ENCODE data around the gene LENG1. TPM values are rescaled to one million over a fixed set of nuclear protein-coding genes. Genes with fewer than 3 reads are reported as not detected.

Gene LENG1
- total RNA-seq, 2 experiments from 2014 or later: 3.9 to 5.3 TPM

DNA sequence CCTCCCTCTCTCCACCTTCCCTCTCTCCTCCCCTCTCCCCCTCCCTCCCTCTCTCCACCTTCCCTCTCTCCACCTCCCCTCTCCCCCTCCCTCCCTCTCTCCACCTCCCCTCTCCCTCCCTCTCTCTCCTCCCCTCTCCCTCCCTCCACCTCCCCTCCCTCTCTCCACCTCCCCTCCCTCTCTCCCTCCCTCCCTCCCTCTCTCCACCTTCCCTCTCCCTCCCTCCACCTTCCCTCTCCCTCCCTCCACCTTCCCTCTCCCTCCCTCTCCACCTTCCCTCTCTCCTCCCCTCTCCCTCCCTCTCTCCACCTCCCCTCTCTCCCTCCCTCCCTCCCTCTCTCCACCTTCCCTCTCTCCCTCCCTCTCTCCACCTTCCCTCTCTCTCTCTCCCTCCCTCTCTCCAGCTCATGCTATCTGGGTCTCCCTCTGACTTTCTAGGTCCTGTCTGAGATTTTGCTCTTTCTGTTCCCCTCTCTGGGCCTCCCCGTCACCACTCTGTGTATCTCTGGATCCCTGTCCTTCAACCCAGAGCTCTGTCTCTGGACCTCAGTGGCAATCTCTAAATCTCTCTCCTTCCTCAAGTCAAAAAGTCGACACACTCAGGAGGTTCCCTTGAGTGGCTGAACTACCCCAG, 25.4 kb downstream of the LENG1 start:
- ChIA-PET CTCF (no interaction called here), POLR2A (no interaction called here)

DNA sequence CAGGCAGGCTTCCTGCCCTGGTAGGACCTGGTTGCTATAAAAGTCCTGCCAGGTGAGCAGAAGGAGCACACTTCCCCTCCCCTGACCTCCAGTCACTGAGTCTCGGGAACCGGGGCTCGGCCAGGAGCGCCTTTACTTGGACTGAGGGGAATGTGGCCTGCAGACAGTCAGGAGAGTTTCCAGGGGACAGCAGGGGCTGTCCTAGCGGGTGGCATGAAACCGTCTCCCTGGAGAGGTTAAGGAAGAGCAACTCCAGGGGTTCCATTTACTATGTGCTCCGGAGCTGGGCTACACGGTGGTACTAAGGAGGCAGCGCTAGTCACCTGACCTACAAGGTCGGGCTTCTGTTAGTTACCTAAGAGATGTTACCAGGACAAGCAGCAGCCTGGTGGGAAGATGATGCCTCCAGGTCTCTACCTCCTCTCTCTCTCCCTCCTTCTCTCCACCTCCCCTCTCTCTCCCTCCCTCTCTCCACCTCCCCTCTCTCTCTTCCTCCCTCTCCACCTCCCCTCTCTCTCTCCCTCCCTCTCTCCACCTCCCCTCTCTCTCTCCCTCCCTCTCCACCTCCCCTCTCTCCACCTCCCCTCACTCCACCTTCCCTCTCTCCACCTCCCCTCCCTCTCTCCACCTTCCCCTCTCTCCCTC, 26.1 kb downstream of the LENG1 start:
- CTCF ChIA-PET: no interaction called here
- POLR2A ChIA-PET: no interaction called here

GRCh38 chr19:54129617-54129996, 29.9 kb downstream of the LENG1 start:
- ChIA-PET CTCF (no interaction called here), POLR2A (no interaction called here)

- POLR2A ChIA-PET: no interaction called here
These were observed 30.5 kb downstream of the LENG1 start for GRCh38 chr19:54128796-54129616.

DNA sequence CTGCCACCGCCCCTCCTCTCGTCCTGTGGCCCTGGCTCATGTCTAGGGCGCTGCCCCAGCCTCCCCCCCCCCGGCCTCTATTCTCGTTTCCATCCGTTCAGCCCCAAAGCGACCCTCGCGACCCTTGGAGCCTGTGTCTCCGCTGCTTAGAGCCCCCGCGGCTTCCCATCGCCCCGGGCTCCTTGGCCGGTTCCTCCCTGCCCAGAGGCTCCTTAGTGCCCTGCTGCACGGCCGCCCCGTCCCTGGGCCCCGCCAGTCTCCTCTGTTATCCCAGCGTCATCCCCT, 31.1 kb downstream of the LENG1 start:
- ChIA-PET POLR2A (no interaction called here), CTCF (no interaction called here)

More at GRCh38 chr19:54128796-54129616, 30.5 kb downstream of the LENG1 start:
- CTCF ChIA-PET: no interaction called here

DNA sequence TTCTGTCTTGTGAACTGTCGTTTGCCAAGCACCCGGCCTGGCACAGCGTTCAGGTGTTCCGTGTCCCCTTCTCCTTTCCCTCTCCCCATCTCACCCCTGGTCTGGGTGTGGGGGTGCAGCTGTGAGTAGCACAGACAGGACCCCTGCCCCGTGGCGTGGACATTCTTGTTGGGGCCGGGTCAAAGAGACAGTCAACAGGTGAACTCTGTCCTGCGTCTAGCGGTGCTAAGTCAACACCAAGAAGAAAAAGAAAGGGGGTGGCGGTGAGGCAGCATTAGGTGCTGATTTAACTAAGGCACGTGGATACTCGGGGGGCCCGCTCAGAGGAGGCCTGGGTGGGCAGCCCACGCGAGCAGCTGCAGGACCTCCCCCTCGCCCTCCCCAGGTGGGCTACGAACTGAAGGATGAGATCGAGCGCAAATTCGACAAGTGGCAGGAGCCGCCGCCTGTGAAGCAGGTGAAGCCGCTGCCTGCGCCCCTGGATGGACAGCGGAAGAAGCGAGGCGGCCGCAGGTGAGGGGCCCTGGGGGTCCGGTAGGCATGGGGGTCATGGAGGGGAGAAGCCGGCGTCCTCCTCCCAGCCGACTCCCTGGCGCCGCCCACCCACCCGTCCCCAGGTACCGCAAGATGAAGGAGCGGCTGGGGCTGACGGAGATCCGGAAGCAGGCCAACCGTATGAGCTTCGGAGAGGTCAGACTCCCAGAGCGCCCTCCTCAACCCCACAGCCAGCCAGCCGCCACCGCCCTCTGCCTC, 31.7 kb downstream of the LENG1 start:
- CTCF ChIA-PET: no interaction called here
- POLR2A ChIA-PET: no interaction called here

GRCh38 chr19:54125713-54126112, 33.8 kb downstream of the LENG1 start:
- POLR2A ChIA-PET: no interaction called here
- CTCF ChIA-PET: no interaction called here

DNA sequence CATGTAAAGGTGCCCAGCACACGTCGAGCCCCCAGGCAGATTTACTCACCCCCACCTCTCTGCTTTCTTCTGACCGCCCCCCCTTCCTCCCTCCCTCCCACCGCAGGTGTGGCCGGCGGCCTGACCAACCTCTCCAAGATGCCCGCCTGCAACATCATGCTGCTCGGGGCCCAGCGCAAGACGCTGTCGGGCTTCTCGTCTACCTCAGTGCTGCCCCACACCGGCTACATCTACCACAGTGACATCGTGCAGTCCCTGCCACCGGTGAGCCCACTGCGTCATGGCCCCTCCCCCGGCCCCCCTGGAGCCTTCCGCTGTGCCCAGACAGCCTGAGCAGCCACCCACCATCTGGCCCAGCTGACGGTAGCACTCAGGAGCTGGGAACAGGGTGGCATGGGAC, 35.1 kb downstream of the LENG1 start:
- POLR2A ChIA-PET: no interaction called here
- CTCF ChIA-PET: no interaction called here

DNA sequence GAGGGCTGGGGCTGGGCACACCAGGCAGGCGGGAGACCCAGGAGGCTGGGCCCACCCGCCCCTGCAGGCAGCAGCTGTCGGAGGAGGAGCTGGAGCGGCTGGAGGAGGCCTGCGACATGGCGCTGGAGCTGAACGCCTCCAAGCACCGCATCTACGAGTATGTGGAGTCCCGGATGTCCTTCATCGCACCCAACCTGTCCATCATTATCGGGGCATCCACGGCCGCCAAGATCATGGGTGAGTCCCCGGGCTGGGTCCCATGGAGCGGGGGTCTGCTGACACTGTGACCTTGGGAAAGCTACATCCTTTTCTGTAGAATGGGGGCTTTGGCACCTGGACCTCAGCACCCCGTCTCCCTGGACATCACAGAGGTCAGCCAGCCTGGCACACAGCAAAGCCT, 35.8 kb downstream of the LENG1 start:
- CTCF ChIA-PET: no interaction called here

GRCh38 chr19:54121259-54121658, 38.3 kb downstream of the LENG1 start:
- CTCF ChIA-PET: no interaction called here
- POLR2A ChIA-PET: interaction anchor here (0.6 to 0.7 kb wide), 2 partner anchors 17 to 261 kb away, joined by 3 to 7 read pairs; no protein-coding TSS in a partner anchor

More for the DNA sequence above, 35.8 kb downstream of the LENG1 start:
- POLR2A ChIA-PET: no interaction called here

- ChIA-PET POLR2A (interaction anchor here (2.2 to 2.4 kb wide), 2 partner anchors 13 to 22 kb away, joined by 13 to 15 read pairs; partner anchors contain the start of genes CNOT3 and NDUFA3), CTCF (interaction anchor here (0.5 to 2.1 kb wide), 4 partner anchors 11 to 372 kb away, joined by 4 to 7 read pairs (median 4); partner anchors contain the start of gene LENG1)
These were observed 44.1 kb downstream of the LENG1 start, which contains the start of the genes PRPF31 and TFPT for GRCh38 chr19:54115109-54116063. PRPF31 (plus strand) TSS chr19:54115754; CDS start chr19:54118279, 2,525 bp downstream. TFPT (minus strand) TSS chr19:54115657; CDS start chr19:54115269, 388 bp downstream.

GRCh38 chr19:54114340-54115108, 45.0 kb downstream of the LENG1 start:
- CTCF ChIA-PET: interaction anchor here (0.7 to 2.1 kb wide), 3 partner anchors 11 to 45 kb away, joined by 3 to 7 read pairs (median 5); partner anchors contain the start of gene LENG1
- POLR2A ChIA-PET: interaction anchor here (2.2 to 2.4 kb wide), 2 partner anchors 12 to 23 kb away, joined by 13 to 15 read pairs; partner anchors contain the start of genes CNOT3 and NDUFA3

GRCh38 chr19:54109651-54110050, 49.9 kb downstream of the LENG1 start:
- ChIA-PET POLR2A (no interaction called here), CTCF (no interaction called here)

GRCh38 chr19:54108496-54108895, 51.0 kb downstream of the LENG1 start:
- POLR2A ChIA-PET: no interaction called here
- CTCF ChIA-PET: no interaction called here

DNA sequence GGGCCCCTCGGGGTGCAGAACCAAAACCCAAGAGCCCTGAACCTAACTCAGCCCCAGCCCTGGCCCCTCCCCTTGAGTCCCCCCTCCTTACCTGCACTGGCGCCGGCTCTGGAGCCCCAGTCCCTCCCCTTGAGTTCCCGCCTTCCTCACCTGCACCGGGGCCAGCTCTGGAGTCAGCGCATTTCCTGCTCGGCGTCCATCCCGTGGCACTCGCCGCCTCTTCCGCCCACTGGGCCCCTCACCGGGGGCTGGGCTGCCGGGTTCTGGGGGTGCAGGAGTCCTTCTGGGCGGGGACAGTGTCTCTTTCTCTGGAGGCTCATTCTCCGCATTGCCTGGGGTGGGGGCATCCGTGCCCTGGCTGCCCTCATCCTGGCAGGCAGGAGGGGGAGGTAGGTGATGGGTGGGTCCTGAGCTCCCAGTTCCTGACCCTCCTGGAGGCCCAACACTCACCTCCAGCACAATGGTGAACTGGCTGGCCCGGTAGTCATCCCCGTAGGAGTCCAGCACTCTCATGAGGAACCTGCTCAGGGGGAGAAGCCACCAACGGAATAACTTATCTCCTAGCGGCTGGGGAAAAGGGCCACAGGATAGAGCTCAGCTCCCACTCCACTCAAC, 51.5 kb downstream of the LENG1 start:
- POLR2A ChIA-PET: no interaction called here
- CTCF ChIA-PET: no interaction called here

DNA sequence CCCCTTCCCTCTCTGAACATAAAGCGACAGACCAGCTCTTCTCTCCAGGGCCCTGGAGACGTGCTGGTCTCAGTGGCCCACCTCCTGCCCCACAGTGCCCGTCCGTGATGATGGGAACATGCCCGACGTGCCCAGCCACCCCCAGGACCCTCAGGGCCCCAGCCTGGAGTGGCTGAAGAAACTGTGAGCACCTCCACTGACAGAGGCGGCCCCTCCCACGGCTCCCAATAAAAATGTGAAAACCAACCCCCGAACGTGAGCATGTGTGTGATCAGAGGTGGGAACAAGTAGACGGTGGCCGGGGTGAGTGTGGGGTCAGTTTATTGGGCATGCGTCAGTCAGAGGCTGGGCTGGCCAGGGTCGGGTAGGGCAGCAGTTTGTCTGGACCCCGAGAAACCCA, 52.8 kb downstream of the LENG1 start:
- ChIA-PET POLR2A (no interaction called here), CTCF (no interaction called here)

GRCh38 chr19:54105796-54106195, 53.7 kb downstream of the LENG1 start:
- ChIA-PET POLR2A (no interaction called here), CTCF (interaction anchor here (0.7 kb wide), 1 partner anchor 11 kb away, joined by 4 read pairs; no protein-coding TSS in a partner anchor)

All from activated CD8-positive, alpha-beta memory T cell treated with anti-CD3 and anti-CD28 coated beads for 36 hours (primary cell).